Tibial nerve (tissue), 4 donors: ENCODE results near the gene ATG7. TPM values are rescaled to one million over a fixed set of nuclear protein-coding genes. Genes with fewer than 3 reads are reported as not detected.

Experiments
- DNase-seq, 2 donors: peaks; one replicate each; pipeline ENCODE4 v3.0.0-alpha.2; 2019; ENCODE audit warnings: low spot score in 2 of 2
- H3K27ac ChIP-seq, 4 donors: fragments of 200-600 bp; sonication (generic) in 3 of 4; one replicate each; pipeline ENCODE4 v1.5.1; 2017 to 2019; ENCODE audit warnings: mild to moderate bottlenecking in 1 of 4
- H3K27me3 ChIP-seq, 2 donors: fragments of 200-600 bp; sonication (generic) in 1 of 2; one replicate each; pipeline versions ENCODE4 v1.5.1 to v1.6.0; 2017 to 2019
- H3K36me3 ChIP-seq, 3 donors: fragments of 200-600 bp; sonication (generic); one replicate each; pipeline ENCODE4 v1.5.1; 2018 to 2019
- H3K4me1 ChIP-seq, 4 donors: fragments of 200-600 bp; sonication (generic) in 3 of 4; one replicate each; pipeline ENCODE4 v1.5.1; 2017 to 2019
- H3K4me3 ChIP-seq, 4 donors: fragments of 200-600 bp; sonication (generic) in 3 of 4; one replicate each; pipeline ENCODE4 v1.5.1; 2017 to 2019; ENCODE audit warnings: mild to moderate bottlenecking in 1 of 4, moderate library complexity in 1 of 4
- H3K9me3 ChIP-seq, 4 donors: fragments of 200-600 bp; sonication (generic) in 3 of 4; one replicate each; pipeline ENCODE4 v1.5.1; 2017 to 2019
- EP300 ChIP-seq, 2 donors: sonication (generic); formaldehyde crosslinking; IDR thresholded peaks; one replicate each; pipeline ENCODE4 v1.6.1; 2017; ENCODE audit warnings: antibody characterized with exemption in 2 of 2, mild to moderate bottlenecking in 1 of 2
- POLR2A ChIP-seq, 2 donors: fragments of 450-650 bp; IDR thresholded peaks; one replicate each; pipeline ENCODE4 v1.6.1; 2017; ENCODE audit warnings: antibody characterized with exemption in 2 of 2, mild to moderate bottlenecking in 2 of 2, moderate library complexity in 2 of 2
- WGBS, 2 donors: methylation state at CpG; one replicate each; pipeline ENCODE4 v1.1.5; 2018; 5-methylcytosine and 5-hydroxymethylcytosine counted together
- total RNA-seq, 4 donors: library from RNA; depleted of rRNA; stranded (reverse); fragments of >200 nt; gene quantifications; one replicate each; pipeline ENCODE4 v1.1.0, GENCODE V29; 2016
- TF ChIP-seq, protein P1 (sequence below), 5 experiments: fragments of 200-600 bp in 3 of 5; fragments of 450-650 bp in 2 of 5; sonication (generic) in 3 of 5; IDR thresholded peaks; one replicate each; pipeline ENCODE4 v1.5.1; 2016 to 2019; ENCODE audit warnings: antibody characterized with exemption in 5 of 5, mild to moderate bottlenecking in 3 of 5, moderate library complexity in 2 of 5

Gene ATG7
- total RNA-seq, 4 donors from 2014 or later, result 71.0 to 94.0 (median 76.2) TPM

DNA sequence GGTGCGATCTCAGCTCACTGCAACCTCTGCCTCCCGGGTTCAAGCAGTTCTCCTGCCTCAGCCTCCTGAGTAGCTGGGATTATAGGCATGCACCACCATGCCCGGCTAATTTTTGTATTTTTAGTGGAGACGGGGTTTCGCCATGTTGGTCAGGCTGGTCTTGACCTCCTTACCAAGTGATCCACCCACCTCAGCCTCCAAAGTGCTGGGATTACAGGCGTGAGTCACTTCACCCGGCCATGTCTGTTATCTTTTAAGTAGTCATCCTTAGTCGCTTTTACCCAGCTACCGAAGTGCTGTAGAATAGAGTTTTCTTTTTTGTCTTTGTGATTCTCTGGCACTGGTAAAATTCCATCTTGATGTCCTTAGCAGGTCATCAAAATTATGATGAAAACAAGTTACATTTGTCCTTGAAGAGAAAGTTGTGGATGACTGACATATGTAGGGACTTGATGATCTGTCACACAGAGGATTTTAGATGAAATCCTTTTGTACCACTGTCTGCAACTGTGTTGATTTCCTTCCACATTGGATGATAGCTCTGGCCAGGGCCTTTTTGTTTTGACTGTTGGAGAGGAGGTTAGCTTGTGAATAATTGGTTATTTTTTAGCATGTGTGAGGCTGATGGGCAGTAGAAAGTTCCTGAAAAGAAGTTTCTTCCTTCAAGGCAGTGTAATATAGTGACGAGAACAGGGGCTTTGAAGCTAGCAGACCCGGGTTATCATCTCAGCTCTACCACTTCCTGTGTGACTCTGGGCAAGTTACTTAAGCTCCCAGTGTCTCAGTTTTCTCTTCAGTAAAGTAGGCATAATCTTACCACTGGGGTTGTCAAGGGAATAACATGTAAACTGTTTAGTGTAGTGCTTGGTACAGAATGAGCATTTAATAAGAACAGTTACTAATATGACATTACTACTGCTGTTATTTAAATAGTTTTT lies 18.8 kb downstream of the ATG7 start:
- H3K4me1 ChIP-seq, result peaks cover 0 to 48% (median 14%) of the 10 kb centered on the region in 4 donors
- no peak overlapping the region for H3K4me3 ChIP-seq
- TF ChIP-seq EP300 (IDR thresholded peaks at IDR 0.05) (no peak), POLR2A (IDR thresholded peaks at IDR 0.05) (no peak)
- TF ChIP-seq, protein P1, sequence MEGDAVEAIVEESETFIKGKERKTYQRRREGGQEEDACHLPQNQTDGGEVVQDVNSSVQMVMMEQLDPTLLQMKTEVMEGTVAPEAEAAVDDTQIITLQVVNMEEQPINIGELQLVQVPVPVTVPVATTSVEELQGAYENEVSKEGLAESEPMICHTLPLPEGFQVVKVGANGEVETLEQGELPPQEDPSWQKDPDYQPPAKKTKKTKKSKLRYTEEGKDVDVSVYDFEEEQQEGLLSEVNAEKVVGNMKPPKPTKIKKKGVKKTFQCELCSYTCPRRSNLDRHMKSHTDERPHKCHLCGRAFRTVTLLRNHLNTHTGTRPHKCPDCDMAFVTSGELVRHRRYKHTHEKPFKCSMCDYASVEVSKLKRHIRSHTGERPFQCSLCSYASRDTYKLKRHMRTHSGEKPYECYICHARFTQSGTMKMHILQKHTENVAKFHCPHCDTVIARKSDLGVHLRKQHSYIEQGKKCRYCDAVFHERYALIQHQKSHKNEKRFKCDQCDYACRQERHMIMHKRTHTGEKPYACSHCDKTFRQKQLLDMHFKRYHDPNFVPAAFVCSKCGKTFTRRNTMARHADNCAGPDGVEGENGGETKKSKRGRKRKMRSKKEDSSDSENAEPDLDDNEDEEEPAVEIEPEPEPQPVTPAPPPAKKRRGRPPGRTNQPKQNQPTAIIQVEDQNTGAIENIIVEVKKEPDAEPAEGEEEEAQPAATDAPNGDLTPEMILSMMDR (IDR thresholded peaks at IDR 0.05), result no peak
- 90% methylated on average over 11 of the region's 11 CpGs for WGBS, 2 donors
- peaks cover 0 to 8% (median 0%) of the 10 kb centered on the region in 3 donors for H3K36me3 ChIP-seq
- peak overlapping the region in 3 of 4 donors; percentile 24 to 82 (median 46) for H3K27ac ChIP-seq
- no peak for DNase-seq
- H3K27me3 ChIP-seq, result no peaks in the 10 kb centered on the region
- H3K9me3 ChIP-seq, result no peaks in the 10 kb centered on the region

DNA sequence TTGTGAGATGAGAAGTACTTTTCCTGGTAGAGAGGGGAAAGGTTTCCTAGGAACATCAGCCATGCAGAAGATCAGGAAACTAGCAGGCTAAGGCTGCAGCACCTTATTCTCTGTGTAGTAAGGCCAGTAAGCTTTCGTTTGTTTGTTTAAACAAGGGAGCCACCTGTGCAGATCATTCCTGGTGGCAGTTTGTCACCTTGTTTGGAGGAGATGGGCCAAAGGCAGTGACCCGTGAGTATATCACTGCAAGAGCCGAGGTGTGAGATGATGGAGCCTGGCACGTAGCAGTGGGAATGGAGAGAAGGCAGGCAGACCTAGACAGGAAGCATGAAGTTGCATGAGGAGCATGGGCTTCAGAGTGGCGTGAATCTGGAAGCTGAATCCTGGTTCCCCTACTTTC lies 19.6 kb downstream of the ATG7 start:
- Histone ChIP-seq H3K27ac (peak overlapping the region in 1 of 4 donors; percentile 22), H3K27me3 (no peaks in the 10 kb centered on the region)
- WGBS, 2 donors, result 95 to 96% methylated on average over 5 of the region's 5 CpGs

DNA sequence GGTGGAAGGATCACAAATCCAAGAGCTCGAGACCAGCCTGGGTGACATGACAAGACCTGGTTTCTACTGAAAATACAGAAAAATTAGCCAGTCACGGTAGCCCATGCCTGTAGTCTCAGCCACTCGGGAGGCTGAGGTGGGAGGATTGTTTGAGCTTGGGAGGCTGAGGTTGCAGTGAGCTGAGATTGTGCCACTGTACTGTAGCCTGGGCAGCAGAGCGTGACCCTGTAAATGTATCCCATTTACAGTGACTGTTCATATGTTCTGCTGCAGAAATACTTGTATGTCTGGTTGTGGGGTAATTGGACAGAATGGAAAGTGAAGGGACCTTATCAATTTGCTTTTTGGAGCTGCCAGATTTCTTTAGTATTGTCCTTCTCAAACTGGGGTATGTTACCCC lies 24.9 kb downstream of the ATG7 start:
- Histone ChIP-seq H3K36me3 (peaks cover 0 to 37% (median 0%) of the 10 kb centered on the region in 3 donors), H3K9me3 (no peaks in the 10 kb centered on the region), H3K27ac (no peak overlapping the region), H3K4me3 (no peak overlapping the region), H3K4me1 (no peaks in the 10 kb centered on the region), H3K27me3 (no peaks in the 10 kb centered on the region)
- TF ChIP-seq POLR2A (IDR thresholded peaks at IDR 0.05) (no peak), EP300 (IDR thresholded peaks at IDR 0.05) (no peak)
- TF ChIP-seq, protein P1 (IDR thresholded peaks at IDR 0.05), result no peak
- DNase-seq, result no peak
- 95 to 98% methylated on average over 4 of the region's 4 CpGs for WGBS, 2 donors

More for the DNA sequence above, 19.6 kb downstream of the ATG7 start:
- H3K36me3 ChIP-seq, result peaks cover 0 to 8% (median 0%) of the 10 kb centered on the region in 3 donors
- H3K4me1 ChIP-seq, result peaks cover 0 to 44% (median 13%) of the 10 kb centered on the region in 4 donors
- DNase-seq, result no peak
- no peak overlapping the region for H3K4me3 ChIP-seq
- no peaks in the 10 kb centered on the region for H3K9me3 ChIP-seq
- TF ChIP-seq, protein P1 (IDR thresholded peaks at IDR 0.05), result no peak
- no peak for TF ChIP-seq POLR2A (IDR thresholded peaks at IDR 0.05)
- no peak for TF ChIP-seq EP300 (IDR thresholded peaks at IDR 0.05)

DNA sequence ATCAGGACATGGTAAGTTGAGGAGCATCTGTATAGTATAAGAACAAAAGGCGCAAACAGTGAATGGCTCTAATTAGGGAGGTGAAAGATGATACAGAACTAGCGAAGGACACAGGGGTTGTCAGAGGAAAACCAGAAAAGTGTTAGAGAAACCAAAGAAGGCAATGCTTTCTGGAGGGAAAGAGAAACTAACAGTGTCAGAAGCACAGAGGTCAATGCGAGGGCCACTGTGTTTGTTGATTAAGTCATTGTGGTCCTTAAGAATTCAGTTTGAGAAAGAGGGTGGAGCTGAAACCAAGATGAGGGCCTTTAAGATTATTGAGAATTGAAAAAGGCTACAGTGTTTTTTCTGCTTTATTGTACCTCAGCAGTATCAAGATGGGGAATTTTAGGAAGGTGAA lies 28.8 kb downstream of the ATG7 start:
- Histone ChIP-seq H3K9me3 (no peaks in the 10 kb centered on the region), H3K36me3 (peaks cover 0 to 61% (median 0%) of the 10 kb centered on the region in 3 donors), H3K27ac (no peak overlapping the region), H3K27me3 (no peaks in the 10 kb centered on the region), H3K4me1 (peaks cover 0 to 10% (median 0%) of the 10 kb centered on the region in 4 donors), H3K4me3 (no peak overlapping the region)
- DNase-seq, result no peak
- TF ChIP-seq, protein P1 (IDR thresholded peaks at IDR 0.05), result no peak
- TF ChIP-seq POLR2A (IDR thresholded peaks at IDR 0.05), result no peak
- no peak for TF ChIP-seq EP300 (IDR thresholded peaks at IDR 0.05)
- 88 to 89% methylated on average over 3 of the region's 3 CpGs for WGBS, 2 donors

DNA sequence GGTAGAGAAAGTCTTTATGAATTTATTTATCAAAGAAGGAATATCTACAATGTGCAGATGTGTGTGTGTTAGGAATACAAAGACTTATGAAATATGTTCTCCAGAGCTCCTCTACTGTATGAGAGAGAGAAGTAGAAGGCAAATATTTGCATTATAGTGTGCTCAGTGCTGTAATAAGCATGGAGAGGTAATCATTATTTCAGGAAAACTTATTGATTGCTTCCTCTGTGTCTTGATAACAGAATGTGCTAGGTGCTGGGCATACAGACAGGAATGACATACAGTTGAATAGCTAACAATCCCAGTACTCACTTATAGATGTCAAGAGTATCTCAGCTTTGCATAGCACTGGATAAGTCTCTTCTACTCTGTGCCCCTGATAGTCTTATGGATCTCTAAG lies 30.2 kb downstream of the ATG7 start:
- peaks cover 0 to 74% (median 0%) of the 10 kb centered on the region in 3 donors for H3K36me3 ChIP-seq
- no peak overlapping the region for H3K4me3 ChIP-seq
- H3K9me3 ChIP-seq, result no peaks in the 10 kb centered on the region
- TF ChIP-seq POLR2A (IDR thresholded peaks at IDR 0.05), result no peak
- TF ChIP-seq EP300 (IDR thresholded peaks at IDR 0.05), result no peak
- TF ChIP-seq, protein P1 (IDR thresholded peaks at IDR 0.05), result no peak
- H3K27me3 ChIP-seq, result no peaks in the 10 kb centered on the region
- H3K27ac ChIP-seq, result no peak overlapping the region
- no peak for DNase-seq
- H3K4me1 ChIP-seq, result peaks cover 0 to 25% (median 3%) of the 10 kb centered on the region in 4 donors
